HG03060 (cell line): Measurements from ENCODE around the gene HOXD11.

ENCODE experiments used
- ATAC-seq: cut with Tn5 transposase; IDR thresholded peaks from one replicate; pipeline ENCODE4 v1.9.1; 2021; ENCODE audit warnings: low read depth, moderate number of reproducible peaks; ENCODE audit not compliant: unreplicated experiment

Gene HOXD11

DNA sequence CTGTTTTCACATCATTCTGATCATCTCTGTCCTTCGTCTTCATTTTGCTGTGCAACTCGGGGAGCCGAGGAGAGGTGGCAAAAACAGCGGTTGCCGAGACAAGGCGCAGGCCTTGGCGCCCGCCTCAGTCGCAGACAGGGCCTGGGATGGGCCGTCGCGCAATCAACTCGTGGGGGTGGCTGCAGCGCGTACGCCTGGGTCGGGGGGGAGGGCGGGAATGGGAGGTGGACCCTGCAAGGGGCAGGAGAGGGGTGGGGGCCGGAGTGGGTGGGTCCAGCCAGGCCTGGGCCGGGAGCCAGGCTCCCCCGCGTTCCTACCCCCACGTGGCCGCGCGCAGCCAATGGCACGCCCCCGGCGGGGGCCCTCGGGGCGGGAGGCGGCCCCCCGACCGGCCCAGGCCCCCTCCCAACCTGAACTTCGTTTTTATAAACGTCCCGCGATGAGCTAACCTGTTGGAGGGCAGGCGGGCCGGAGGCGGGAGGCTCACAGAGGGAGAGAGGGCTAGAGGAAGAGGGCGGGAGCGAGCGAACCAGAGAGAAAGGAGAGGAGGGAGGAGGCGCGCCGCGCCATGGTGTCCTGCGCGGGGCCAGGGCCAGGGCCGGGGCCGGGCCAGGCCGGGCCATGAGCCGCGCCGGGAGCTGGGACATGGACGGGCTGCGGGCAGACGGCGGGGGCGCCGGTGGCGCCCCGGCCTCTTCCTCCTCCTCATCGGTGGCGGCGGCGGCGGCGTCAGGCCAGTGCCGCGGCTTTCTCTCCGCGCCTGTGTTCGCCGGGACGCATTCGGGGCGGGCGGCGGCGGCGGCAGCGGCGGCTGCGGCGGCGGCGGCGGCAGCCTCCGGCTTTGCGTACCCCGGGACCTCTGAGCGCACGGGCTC lies 14.6 kb upstream of the HOXD11 start, which contains the start of gene HOXD13:
TSS of gene HOXD13 (plus strand) at position 452 of the 875 bp plus-strand sequence. CDS start at position 622, 170 bp downstream.
- ATAC-seq, result no peak

GRCh38 chr2:176093145-176093897 lies 13.8 kb upstream of the HOXD11 start:
- ATAC-seq, result no peak

DNA sequence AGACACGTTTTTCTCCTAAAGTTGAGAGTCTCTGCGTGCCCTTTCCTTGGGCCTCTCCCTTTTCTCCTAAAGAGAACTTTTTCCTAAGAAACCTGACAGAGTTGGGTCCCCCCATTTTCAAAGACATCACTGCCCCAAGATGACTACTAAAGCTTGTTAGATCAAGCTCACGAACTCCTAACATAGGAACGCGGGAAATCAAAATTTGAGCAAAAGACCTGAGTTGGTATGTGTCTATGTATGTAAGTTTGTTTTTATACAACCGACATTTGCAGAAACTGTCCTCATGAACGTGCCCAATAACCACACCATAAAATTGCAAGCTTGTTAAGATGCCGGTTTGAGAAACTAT lies 13.2 kb upstream of the HOXD11 start:
- no peak for ATAC-seq

- ATAC-seq, result no peak
These were observed 12.7 kb upstream of the HOXD11 start for GRCh38 chr2:176094349-176094748.

GRCh38 chr2:176095421-176095820 lies 11.7 kb upstream of the HOXD11 start:
- ATAC-seq, result no peak

DNA sequence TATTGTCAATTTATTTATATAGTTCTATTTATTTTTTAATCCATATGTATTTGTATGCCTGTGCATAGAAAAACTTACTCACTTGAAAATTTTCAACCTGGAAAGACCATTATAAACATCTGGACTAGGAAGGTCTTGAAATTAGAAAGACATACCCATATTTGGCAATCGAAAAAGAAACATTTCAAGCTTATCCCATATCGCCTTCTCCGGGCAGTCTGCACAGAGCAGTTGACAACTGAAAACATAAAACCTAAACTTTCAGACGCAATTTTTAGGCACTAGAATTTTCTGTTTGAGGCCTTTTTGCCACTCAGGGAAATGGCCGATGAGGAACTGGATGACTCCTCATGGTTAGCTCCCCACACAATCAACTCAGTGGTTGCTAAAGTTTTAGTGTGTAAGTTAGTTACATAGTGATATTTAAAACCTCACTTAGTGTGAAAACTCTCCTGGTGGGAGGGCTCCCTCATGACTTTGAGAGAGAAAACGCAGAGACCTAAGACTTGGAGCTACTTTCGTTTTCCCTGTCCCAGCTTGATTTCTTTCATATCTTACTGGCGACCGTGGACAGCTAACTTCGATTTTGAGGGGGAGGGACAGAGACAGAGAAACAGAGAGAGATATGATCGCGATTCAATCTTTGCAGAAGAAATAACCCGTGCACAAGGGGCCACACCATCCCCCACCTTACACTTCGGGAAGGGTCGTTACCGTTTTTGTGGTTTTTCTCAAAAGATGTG lies 10.7 kb upstream of the HOXD11 start:
- ATAC-seq, result no peak

DNA sequence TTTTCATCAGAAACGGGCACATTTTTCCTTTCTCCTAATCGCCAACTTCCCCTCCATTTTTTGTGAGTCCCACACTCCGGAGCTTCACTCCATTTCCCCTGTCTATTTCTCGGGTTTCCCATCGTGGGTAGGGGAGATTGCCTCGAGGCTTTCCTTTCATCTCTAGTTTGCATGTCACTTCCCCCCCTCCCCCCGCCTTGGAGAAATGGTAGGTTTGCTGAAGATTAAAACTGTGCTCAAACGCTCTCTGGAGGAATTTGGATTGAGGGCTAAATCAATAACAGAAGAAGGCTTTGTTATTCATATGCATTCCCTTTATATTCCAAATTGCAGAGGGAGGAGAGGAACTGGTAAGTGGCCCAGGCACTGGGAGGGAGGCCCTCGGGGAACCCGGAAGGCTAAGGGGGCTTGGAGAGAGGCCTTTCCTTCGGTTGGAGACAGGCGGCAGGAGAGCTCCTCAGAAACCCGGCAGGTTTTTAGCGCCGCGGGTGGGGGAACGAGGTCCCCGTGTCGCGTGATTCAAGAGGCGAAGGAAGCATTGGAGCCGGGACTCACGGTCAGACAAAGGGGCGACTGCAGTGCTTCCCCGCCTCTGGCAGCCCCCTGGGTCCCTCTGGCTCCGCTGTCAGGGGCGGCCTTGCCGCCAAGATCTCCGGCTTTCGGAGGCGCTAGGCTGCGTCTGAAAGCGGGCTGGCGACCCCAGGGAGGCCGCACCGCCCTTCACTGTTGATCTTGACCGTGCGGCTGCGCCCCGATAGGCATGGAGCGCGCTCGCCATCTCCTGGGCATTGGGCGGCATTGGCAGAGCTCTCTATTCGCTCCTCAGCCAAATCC lies 9.9 kb upstream of the HOXD11 start:
- no peak for ATAC-seq

DNA sequence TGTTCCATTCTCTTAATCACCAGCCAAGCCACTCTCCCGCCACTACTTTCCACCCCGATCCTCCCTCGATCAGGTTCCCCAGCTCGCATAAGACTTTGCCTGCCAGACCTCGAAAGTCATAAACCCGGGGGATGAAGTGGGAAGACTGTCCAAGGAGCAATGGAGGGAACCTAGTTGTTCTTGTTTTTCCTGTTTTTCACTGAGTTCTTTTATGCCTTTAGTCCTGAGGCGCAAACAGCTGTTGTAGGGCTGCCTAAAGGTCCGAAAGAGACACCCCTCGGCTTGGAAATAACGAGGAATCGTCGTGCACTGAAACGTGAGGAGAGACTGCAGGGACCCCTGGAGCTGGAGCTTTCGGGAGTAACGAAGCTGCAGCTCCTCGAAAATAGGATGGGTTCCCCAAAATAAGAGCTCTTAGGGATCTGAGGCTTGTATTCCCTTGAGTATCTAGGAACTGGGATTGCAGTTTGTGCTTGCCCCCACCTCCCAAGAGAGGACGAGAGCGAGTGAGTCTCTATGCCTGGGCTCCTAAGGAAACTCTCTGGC lies 9.2 kb upstream of the HOXD11 start:
- no peak for ATAC-seq

GRCh38 chr2:176098366-176099158 lies 8.5 kb upstream of the HOXD11 start:
- no peak for ATAC-seq

DNA sequence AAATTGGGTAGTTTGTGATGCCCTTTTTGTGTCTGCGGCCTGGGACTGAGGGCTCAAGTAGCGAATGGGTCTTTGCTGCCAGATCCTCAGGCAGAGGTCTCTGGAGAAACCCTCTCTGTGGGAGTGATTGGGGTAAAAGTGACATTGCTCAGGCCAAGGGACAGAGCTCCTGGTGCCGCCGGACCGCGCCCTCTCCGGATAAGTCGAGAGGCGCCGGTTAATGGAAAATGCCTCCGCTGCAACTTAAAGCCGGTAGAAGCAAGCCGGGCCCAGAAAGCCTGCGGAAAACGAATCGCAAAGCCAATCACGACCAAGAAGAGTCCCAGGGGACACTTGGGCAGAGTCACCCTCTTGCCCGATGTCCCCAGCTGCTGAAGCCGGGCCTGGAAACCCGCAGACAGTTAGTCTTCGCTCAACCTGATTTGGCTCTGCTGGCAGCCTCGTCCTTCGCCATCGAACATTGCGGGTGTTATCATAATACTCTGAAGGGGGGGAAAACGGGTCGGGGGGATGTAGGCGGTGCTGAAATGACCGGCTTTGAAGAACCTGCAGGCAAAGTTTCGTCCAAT lies 7.8 kb upstream of the HOXD11 start:
- ATAC-seq, result no peak

DNA sequence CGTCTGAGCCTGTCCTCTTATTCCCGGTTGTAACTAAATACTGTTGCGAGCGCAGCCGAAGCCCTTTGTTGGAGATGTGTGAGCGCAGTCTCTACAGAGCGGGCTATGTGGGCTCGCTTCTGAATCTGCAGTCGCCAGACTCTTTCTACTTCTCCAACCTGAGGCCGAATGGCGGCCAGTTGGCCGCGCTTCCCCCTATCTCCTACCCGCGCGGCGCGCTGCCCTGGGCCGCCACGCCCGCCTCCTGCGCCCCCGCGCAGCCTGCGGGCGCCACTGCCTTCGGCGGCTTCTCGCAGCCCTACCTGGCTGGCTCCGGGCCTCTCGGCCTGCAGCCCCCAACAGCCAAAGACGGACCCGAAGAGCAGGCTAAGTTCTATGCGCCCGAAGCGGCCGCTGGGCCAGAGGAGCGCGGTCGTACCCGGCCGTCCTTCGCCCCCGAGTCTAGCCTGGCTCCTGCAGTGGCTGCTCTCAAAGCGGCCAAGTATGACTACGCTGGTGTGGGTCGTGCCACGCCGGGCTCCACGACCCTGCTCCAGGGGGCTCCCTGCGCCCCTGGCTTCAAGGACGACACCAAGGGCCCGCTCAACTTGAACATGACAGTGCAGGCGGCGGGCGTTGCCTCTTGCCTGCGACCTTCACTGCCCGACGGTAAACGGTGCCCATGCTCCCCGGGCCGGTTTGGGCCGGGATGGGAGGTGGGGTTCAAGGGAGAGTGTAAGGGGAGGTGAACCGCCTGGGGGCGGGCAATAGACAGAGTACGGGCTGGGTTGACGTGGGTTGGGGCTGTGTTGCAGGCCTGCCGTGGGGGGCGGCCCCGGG lies 7.1 kb upstream of the HOXD11 start, which contains the start of gene HOXD12:
TSS of gene HOXD12 (plus strand) at position 68 of the 819 bp plus-strand sequence. CDS start at position 75, 7 bp downstream.
- no peak for ATAC-seq

GRCh38 chr2:176100547-176101140 lies 6.4 kb upstream of the HOXD11 start:
- ATAC-seq, result no peak

DNA sequence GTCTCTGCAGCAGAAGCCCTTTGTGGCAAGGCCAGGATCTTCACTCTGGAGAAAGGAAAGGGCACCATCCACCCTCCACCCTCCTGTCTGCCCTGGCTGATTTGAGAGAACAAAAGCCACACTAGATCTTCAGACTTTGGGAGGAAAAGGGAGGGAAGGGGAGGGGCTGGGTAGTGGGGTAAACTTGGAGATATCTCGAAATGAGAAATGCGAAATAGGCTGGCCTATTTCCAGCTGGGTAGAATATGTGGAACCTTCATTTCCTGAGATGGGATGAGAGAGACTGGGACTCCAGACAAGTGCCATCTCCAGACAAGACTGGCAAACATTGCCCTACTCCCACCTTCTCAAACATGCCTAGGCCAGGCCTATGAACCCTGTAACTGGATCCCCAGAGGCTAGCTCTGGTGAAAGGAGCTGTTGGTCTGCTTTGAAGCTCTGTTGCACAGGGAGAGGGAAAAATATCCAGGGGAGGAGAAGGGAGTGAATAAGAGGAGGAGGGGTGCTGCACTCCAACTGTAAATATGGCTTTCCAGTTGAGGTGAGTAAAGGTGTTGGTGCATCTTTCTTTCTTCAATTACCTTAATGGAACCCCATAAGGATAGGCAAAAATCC lies 5.8 kb upstream of the HOXD11 start:
- ATAC-seq, result no peak

GRCh38 chr2:176101842-176102241 lies 5.2 kb upstream of the HOXD11 start:
- no peak for ATAC-seq

GRCh38 chr2:176102309-176102866 lies 4.7 kb upstream of the HOXD11 start:
- no peak for ATAC-seq

DNA sequence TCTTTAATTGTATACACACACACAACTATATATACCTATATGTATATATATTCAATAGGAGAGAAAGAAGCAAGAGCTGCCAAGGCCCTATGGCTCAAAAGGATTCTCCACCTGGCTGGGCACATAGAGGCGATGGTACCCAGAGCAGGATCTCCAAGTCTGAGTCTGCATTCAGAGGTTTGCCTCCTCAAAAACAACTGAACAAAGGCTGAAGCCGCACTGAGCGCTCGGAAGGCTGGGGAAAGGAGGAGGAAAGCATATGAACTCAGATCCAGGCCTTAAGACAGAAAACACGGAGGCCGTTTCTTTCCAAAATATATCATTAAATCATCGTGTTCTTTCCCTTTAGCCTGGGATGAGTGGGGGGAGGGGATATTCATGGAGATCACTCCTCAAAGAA lies 3.9 kb upstream of the HOXD11 start:
- ATAC-seq, result no peak
